LNCaP clone FGC (cell line): ENCODE data around the gene SLC1A3.

Source experiments
- DNase-seq: peaks from one replicate; pipeline ENCODE4 v3.0.0-alpha.2; 2011; ENCODE audit warnings: low read depth
- H3K4me3 ChIP-seq: 2 replicates; pipeline ENCODE4 v1.5.1; 2011; ENCODE audit warnings: mild to moderate bottlenecking, low read depth, low read length, control low read depth
- CTCF ChIP-seq: IDR thresholded peaks from 2 replicates; pipeline ENCODE4 v1.5.1; 2012; ENCODE audit warnings: mild to moderate bottlenecking; ENCODE audit not compliant: control insufficient read depth, insufficient read depth; ENCODE audit errors: extremely low read depth

SLC1A3 gene

GRCh38 chr5:36696059-36696673 lies 89.8 kb downstream of the SLC1A3 start:
- TF ChIP-seq CTCF: peak; percentile 90
- peak; percentile 75 for DNase-seq
- no peak overlapping the region for H3K4me3 ChIP-seq

GRCh38 chr5:36698031-36698430 lies 91.6 kb downstream of the SLC1A3 start:
- no peak for TF ChIP-seq CTCF
- no peak for DNase-seq
- H3K4me3 ChIP-seq: no peak overlapping the region

- no peak for DNase-seq
- H3K4me3 ChIP-seq: no peak overlapping the region
- TF ChIP-seq CTCF: no peak
Observed at GRCh38 chr5:36701085-36701698, 94.8 kb downstream of the SLC1A3 start.

- no peak for TF ChIP-seq CTCF
- H3K4me3 ChIP-seq: no peak overlapping the region
- no peak for DNase-seq
Observed at GRCh38 chr5:36703245-36703860, 96.9 kb downstream of the SLC1A3 start.

- DNase-seq: peak; percentile 77
- no peak for TF ChIP-seq CTCF
- H3K4me3 ChIP-seq: no peak overlapping the region
Observed at GRCh38 chr5:36704131-36704530, 97.7 kb downstream of the SLC1A3 start.

- no peak for TF ChIP-seq CTCF
- DNase-seq: no peak
- H3K4me3 ChIP-seq: no peak overlapping the region
Observed at GRCh38 chr5:36705055-36705454, 98.6 kb downstream of the SLC1A3 start.
